Measurements from ENCODE around the gene PRDM16.

Gene PRDM16

DNA sequence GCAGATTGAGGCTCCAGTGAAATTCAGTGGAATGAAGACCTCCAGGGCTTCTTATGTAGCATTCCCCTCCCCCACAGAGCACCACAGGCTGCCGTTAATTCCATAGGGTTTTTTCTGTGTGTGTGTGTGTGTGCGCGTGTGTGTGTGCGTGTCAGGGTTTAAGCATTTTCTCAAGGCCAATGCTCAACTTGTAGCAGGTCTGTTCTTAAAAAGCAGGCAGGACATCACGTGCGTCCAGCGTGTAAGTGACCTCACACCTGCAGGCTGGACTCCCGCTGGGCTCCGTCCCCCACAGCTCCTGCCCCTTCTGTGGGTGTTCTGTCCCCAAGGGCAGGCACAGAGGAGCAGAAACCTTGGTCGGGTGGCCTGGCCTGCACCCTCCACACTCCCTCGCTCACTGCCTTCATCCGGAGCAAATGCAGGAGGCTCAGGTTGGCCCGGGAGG, 5.3 kb downstream of the PRDM16 start:
- TF ChIP-seq, protein P1, sequence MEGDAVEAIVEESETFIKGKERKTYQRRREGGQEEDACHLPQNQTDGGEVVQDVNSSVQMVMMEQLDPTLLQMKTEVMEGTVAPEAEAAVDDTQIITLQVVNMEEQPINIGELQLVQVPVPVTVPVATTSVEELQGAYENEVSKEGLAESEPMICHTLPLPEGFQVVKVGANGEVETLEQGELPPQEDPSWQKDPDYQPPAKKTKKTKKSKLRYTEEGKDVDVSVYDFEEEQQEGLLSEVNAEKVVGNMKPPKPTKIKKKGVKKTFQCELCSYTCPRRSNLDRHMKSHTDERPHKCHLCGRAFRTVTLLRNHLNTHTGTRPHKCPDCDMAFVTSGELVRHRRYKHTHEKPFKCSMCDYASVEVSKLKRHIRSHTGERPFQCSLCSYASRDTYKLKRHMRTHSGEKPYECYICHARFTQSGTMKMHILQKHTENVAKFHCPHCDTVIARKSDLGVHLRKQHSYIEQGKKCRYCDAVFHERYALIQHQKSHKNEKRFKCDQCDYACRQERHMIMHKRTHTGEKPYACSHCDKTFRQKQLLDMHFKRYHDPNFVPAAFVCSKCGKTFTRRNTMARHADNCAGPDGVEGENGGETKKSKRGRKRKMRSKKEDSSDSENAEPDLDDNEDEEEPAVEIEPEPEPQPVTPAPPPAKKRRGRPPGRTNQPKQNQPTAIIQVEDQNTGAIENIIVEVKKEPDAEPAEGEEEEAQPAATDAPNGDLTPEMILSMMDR (conservative IDR thresholded peaks at IDR 0.05; ENCODE audit: low read depth, low read length): no peak

GRCh38 chr1:3074800-3075199, 5.8 kb downstream of the PRDM16 start:
- TF ChIP-seq, protein P1 (conservative IDR thresholded peaks at IDR 0.05; ENCODE audit: low read depth, low read length): no peak
- DNase-seq (ENCODE audit: low read depth): no peak
- H3K4me3 ChIP-seq (ENCODE audit: low read depth, low read length): no peak overlapping the region

More for the DNA sequence above, 5.3 kb downstream of the PRDM16 start:
- no peak for DNase-seq (ENCODE audit: low read depth)
- no peak overlapping the region for H3K4me3 ChIP-seq (ENCODE audit: low read depth, low read length)

GRCh38 chr1:3075666-3076362, 6.8 kb downstream of the PRDM16 start:
- TF ChIP-seq, protein P1 (conservative IDR thresholded peaks at IDR 0.05; ENCODE audit: low read depth, low read length): no peak
- no peak for DNase-seq (ENCODE audit: low read depth)
- H3K4me3 ChIP-seq (ENCODE audit: low read depth, low read length): no peak overlapping the region

- no peak for DNase-seq (ENCODE audit: low read depth)
- H3K4me3 ChIP-seq (ENCODE audit: low read depth, low read length): no peak overlapping the region
- TF ChIP-seq, protein P1 (conservative IDR thresholded peaks at IDR 0.05; ENCODE audit: low read depth, low read length): no peak
These were observed 7.3 kb downstream of the PRDM16 start for GRCh38 chr1:3076363-3076740.

GRCh38 chr1:3077081-3077480, 8.1 kb downstream of the PRDM16 start:
- no peak for DNase-seq (ENCODE audit: low read depth)
- TF ChIP-seq, protein P1 (conservative IDR thresholded peaks at IDR 0.05; ENCODE audit: low read depth, low read length): no peak
- no peak overlapping the region for H3K4me3 ChIP-seq (ENCODE audit: low read depth, low read length)

DNA sequence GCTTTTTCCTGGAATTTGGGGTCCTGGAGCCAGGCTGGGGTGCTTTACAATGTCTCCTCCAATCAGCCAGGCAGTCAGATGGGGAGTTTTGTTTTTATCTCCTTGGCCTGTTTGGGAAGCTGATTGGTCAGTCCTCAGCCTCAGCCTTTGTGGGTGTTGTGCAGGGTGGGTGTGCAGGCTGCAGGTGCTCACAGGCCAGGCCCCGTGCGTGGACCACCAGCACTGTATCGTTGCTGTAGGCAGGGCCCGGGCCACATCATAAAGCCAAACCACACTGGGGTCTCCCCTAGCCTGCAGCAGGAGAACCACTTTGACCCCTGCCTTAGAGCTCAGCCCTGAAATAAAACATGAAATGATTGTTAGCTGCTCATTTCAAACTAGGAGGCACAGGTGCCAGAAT, 8.6 kb downstream of the PRDM16 start:
- TF ChIP-seq, protein P1 (conservative IDR thresholded peaks at IDR 0.05; ENCODE audit: low read depth, low read length): no peak
- no peak for DNase-seq (ENCODE audit: low read depth)

GRCh38 chr1:3078430-3078861, 9.4 kb downstream of the PRDM16 start:
- TF ChIP-seq, protein P1 (conservative IDR thresholded peaks at IDR 0.05; ENCODE audit: low read depth, low read length): no peak
- H3K4me3 ChIP-seq (ENCODE audit: low read depth, low read length): no peak overlapping the region
- DNase-seq (ENCODE audit: low read depth): no peak

More for the DNA sequence above, 8.6 kb downstream of the PRDM16 start:
- H3K4me3 ChIP-seq (ENCODE audit: low read depth, low read length): no peak overlapping the region

All from choroid plexus epithelial cell (primary cell).